HUES64 (cell line): ENCODE measurements around the gene ARHGEF7.

ENCODE experiments used
- H3K27ac ChIP-seq: 2 replicates; pipeline ENCODE4 v1.7.0; 2013; ENCODE audit warnings: low read depth, low read length, inconsistent platforms
- H3K27me3 ChIP-seq: 2 replicates; pipeline ENCODE4 v1.6.1; 2013; ENCODE audit warnings: mild to moderate bottlenecking, low read length; ENCODE audit not compliant: insufficient read depth
- H3K36me3 ChIP-seq: 2 replicates; pipeline ENCODE4 v1.6.1; 2013; ENCODE audit warnings: mild to moderate bottlenecking, low read length; ENCODE audit not compliant: insufficient read depth
- H3K4me1 ChIP-seq: 2 replicates; pipeline ENCODE4 v1.6.1; 2013; ENCODE audit warnings: mild to moderate bottlenecking, low read length, moderate library complexity; ENCODE audit not compliant: insufficient read depth
- H3K4me3 ChIP-seq: 2 replicates; pipeline ENCODE4 v1.5.1; 2013; ENCODE audit warnings: mild to moderate bottlenecking, low read length, moderate library complexity
- H3K9ac ChIP-seq: 2 replicates; pipeline ENCODE4 v1.6.1; 2013; ENCODE audit warnings: mild to moderate bottlenecking, low read depth, low read length
- H3K9me3 ChIP-seq: 2 replicates; pipeline ENCODE4 v1.6.1; 2013; ENCODE audit warnings: low read depth, low read length; ENCODE audit not compliant: insufficient read depth
- WGBS: fragments of 150-250, 120-280 bp; methylation state at CpG from one replicate; pipeline ENCODE4 v1.1.7; 2013; ENCODE audit warnings: missing lambda C conversion rate; 5-methylcytosine and 5-hydroxymethylcytosine counted together

Gene ARHGEF7

DNA sequence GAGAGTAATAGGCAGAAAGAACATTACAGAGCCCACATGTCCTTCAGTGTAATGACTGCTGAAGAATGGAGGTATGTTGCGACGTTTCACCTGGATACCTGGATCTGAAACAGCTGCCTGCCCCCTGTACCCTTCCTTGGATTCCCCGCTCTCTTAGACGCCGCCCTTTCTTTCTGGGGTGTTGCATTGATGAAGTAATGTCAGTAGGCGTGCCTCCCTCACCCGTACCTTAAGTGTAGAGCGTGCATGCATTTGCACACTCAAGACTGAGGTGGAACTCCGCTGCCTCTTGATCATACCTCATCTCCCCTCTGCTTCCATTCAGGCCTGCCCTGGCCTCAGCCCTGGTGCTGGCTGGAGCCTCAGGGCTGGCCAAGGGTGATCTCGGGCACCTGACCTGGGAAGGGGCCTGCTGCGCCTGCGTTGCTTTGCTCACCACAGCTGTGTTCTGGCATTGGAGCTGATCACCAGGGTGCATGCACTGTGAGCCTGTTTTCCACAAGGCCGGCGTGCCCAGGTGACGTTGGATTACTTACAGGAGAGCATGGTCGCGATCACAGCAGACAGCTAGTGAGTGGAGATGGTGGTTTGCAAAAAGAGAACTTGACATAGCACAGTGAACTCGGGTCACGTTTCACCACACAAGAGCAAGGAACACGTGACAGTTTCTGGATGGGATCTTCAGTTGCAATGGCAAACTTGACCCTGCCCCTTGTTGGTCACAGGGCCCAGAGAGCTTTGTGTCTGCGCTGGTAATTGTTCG lies 99.0 kb downstream of the ARHGEF7 start:
- H3K9ac ChIP-seq = no peak overlapping the region
- peak overlapping the region; percentile 1; the same call in 1 of the 2 replicates for H3K27ac ChIP-seq
- H3K4me3 ChIP-seq = no peak overlapping the region
- H3K4me1 ChIP-seq = peaks cover 79% of the 10 kb centered on the region
- 87% methylated on average over 22 of the region's 22 CpGs for WGBS
- H3K9me3 ChIP-seq = no peaks in the 10 kb centered on the region
- H3K27me3 ChIP-seq = no peaks in the 10 kb centered on the region
- H3K36me3 ChIP-seq = no peaks in the 10 kb centered on the region

DNA sequence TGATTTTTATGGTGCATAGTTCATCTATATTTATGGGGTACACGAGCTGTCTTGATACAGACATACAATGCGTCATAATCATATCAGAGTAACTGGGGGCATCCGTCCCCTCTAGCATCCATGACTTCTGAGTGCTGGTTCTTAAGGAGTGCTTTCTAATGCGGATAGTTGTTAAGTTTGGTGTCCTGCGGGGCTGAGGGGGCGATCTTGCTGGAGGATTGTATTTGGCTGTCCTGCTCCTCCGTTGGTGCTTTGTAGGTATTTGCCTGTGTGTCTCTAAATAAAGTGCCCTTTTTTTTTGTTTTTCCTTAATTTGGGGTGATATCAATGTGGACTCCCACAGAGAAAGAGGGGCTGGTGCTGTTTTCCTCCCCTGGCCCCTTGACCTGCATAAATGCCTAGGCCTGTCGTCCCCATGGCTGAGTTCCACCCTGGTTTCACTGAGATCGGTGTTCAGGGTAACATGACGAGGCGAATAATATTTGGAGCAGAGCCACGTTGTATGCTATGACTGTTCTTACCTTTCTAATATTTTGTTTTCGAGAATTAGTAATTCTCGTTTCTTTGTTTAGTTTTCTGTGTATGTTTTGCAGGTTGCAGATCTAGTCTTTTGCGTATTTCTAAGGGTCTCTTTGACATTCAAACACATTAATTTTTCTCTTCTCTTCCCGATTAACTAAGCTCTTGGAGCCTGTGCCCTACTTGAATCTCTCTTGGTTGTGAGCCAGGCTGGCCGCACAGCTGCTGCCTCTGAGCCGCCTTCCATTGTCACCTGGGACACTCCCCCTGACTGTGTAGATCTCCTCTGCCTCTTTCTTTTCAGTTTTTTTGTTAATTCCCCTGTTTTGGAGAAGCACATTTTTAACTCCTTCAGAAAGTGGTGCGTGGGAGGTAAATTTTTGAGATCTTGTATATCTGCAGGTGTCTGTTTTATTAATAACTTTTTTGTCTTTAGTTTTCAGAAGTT lies 100.3 kb downstream of the ARHGEF7 start:
- Histone ChIP-seq H3K36me3 (no peaks in the 10 kb centered on the region; the same call in 1 of the 2 replicates), H3K4me1 (peaks cover 68% of the 10 kb centered on the region), H3K9me3 (no peaks in the 10 kb centered on the region), H3K27ac (peak overlapping the region; percentile 86), H3K4me3 (peak overlapping the region; percentile 17), H3K9ac (peak overlapping the region; percentile 40), H3K27me3 (no peaks in the 10 kb centered on the region)
- WGBS = 45% methylated on average over 19 of the region's 19 CpGs

DNA sequence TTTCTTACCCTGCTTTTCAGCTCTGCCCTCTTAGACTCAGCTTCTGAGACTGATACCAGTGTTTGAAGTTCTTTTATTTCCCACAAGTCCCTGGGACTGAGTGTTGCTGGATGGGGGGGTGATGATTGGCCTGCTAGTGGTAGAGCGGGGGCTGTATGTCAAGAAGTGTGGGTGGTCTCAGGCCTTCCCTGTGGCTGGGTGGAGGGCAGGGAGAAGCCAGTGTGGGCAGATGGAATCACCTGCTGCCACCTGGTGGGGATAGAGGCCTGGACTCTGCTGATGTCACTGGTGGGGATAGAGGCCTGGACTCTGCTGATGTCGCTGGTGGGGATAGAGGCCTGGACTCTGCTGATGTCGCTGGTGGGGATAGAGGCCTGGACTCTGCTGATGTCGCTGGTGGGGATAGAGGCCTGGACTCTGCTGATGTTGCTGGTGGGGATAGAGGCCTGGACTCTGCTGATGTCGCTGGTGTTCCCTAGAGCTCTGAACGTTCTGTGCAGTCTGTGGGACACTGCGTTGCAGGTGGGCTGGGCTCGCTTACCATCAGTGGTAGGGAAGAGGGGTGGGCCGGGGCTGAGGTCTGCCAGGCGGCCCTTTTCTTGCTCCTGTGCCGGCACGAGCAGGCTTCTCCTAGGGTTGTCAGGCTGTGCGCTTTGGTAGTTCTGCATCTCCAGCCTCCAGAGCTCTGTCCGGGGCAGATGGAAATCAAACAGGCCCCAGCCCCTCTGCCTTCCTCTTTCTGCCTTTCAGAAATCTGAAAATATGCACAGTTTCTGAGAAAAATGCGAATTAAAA lies 101.3 kb downstream of the ARHGEF7 start:
- peaks cover 58% of the 10 kb centered on the region for H3K4me1 ChIP-seq

DNA sequence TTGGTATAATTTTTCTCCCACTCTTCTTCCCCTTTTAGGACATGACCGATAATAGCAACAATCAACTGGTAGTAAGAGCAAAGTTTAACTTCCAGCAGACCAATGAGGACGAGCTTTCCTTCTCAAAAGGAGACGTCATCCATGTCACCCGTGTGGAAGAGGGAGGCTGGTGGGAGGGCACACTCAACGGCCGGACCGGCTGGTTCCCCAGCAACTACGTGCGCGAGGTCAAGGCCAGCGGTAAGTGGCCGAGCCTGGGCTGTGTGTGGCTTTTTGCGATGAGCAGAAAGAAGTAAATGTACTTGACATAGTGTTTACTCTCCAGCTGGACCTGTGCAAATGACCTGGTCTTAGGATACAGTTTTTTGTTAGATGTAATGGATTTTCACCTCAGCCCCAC lies 102.5 kb downstream of the ARHGEF7 start:
- Histone ChIP-seq H3K4me1 (peaks cover 46% of the 10 kb centered on the region), H3K4me3 (no peak overlapping the region), H3K36me3 (peaks cover 2% of the 10 kb centered on the region; the same call in 1 of the 2 replicates), H3K27me3 (no peaks in the 10 kb centered on the region), H3K9ac (no peak overlapping the region), H3K27ac (no peak overlapping the region), H3K9me3 (no peaks in the 10 kb centered on the region)
- WGBS = 92% methylated on average over 13 of the region's 13 CpGs

More for the DNA sequence above, 101.3 kb downstream of the ARHGEF7 start:
- Histone ChIP-seq H3K9me3 (no peaks in the 10 kb centered on the region), H3K9ac (no peak overlapping the region), H3K27ac (0 out of 2 replicates have a peak overlapping the region, but pooled peaks have one; percentile 3), H3K4me3 (no peak overlapping the region), H3K36me3 (peaks cover 2% of the 10 kb centered on the region; the same call in 1 of the 2 replicates), H3K27me3 (no peaks in the 10 kb centered on the region)
- WGBS = 82% methylated on average over 15 of the region's 15 CpGs

DNA sequence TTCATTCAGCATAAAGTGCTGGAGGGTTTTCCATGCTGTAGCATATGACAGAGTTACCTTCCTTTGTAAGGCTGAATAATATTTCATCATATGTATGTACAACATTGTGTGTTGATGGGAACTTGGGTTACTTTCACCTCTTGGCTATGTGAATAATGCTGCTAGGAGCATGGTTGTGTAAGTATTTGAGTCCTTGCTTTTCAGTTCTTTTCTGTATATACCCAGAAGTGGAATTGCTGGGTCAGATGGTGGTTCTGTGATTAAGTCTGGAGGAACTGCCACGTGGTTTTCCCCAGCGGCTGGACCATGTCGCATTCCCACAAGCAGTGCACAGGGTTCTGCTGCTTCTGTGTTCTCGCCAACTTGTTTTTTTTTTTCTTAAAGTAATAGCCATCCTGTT lies 104.2 kb downstream of the ARHGEF7 start:
- Histone ChIP-seq H3K9me3 (no peaks in the 10 kb centered on the region), H3K9ac (no peak overlapping the region), H3K4me3 (no peak overlapping the region), H3K27ac (no peak overlapping the region; the same call in 1 of the 2 replicates), H3K4me1 (peaks cover 30% of the 10 kb centered on the region), H3K36me3 (peaks cover 2% of the 10 kb centered on the region; the same call in 1 of the 2 replicates), H3K27me3 (no peaks in the 10 kb centered on the region)
- WGBS = 89% methylated on average over 4 of the region's 4 CpGs

DNA sequence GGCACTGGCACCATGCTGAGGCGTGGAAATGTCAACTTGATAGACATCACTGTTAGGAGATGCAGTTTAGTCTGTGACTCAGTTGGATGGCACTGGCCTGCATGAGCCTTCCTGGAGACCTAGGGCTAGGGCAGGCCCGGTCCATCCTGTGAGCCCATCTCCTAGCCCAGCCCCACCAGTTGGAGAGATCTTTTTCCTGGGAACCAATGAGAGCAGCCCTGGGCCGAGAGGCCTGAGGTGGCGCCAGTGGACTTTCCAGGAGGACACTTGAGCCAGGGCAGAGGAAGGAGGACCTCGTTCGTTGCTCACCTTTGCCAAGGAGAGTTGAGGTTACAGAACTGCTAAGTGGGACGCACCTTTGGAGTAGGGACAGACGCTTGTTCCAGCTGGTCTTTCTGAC lies 104.8 kb downstream of the ARHGEF7 start:
- Histone ChIP-seq H3K9ac (no peak overlapping the region), H3K27ac (no peak overlapping the region), H3K9me3 (no peaks in the 10 kb centered on the region), H3K27me3 (no peaks in the 10 kb centered on the region), H3K4me3 (no peak overlapping the region), H3K36me3 (peaks cover 2% of the 10 kb centered on the region; the same call in 1 of the 2 replicates), H3K4me1 (peaks cover 23% of the 10 kb centered on the region)
- 90% methylated on average over 8 of the region's 8 CpGs for WGBS

DNA sequence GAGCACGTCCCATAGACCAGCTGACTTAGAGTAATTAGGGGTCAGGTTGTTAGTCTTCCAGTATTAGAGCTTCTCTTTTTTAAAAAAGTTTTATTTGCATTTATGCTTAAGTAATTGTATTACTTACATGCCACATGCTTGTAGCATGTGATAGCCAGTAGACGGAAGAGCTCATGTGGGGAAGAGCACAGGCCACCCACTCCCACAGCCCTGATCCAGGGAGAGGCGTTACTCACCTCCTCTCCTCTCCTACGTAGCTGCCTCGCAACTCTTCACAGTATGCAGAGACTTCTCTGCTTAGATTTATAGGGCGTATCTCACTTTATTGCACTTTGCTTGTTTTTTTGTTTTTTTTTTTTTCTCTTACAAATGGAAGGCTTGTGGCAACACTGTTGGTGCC lies 110.1 kb downstream of the ARHGEF7 start:
- no peaks in the 10 kb centered on the region for H3K27me3 ChIP-seq

DNA sequence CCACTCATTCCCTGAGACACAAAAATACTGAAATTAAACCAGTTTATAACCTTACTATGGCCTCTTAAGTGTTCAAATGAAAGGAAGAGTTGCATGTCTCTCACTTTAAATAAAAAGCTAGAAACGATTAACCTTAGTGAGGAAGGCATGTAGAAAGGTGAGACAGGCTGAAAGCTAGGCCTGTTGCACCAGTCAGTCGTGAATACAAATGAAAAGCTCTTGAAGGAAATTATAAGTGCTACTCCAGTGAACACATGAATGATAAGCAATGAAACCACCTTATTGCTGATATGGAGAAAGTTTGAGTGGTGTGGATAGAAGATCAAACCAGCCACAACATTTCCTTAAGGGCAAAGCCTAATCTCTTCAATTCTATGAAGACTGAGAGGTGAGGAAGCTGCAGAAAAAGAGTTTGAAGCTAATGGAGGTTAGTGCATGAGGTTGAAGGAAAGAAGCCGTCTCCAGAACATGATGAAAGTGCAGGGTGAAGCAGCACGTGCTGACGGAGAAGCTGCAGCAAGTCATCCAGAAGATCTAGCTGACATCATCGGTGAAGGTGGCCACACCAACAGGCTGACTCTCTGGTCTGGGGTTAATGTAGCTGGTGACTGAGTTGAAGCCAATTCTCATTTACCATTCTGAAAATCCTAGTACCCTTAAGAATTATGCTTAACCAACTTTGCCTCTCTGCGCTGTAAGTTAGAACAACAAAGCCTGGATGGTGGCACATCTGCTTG lies 110.9 kb downstream of the ARHGEF7 start:
- H3K4me3 ChIP-seq = no peak overlapping the region
- H3K36me3 ChIP-seq = no peaks in the 10 kb centered on the region; the same call in 1 of the 2 replicates
- H3K27me3 ChIP-seq = no peaks in the 10 kb centered on the region
- H3K4me1 ChIP-seq = peaks cover 11% of the 10 kb centered on the region; the same call in 1 of the 2 replicates
- H3K9me3 ChIP-seq = no peaks in the 10 kb centered on the region
- H3K9ac ChIP-seq = no peak overlapping the region
- 96% methylated on average over 7 of the region's 7 CpGs for WGBS
- no peak overlapping the region for H3K27ac ChIP-seq

More for the DNA sequence above, 110.1 kb downstream of the ARHGEF7 start:
- Histone ChIP-seq H3K36me3 (peaks cover 2% of the 10 kb centered on the region; the same call in 1 of the 2 replicates), H3K4me1 (peaks cover 11% of the 10 kb centered on the region; the same call in 1 of the 2 replicates), H3K9me3 (no peaks in the 10 kb centered on the region), H3K9ac (no peak overlapping the region), H3K27ac (no peak overlapping the region), H3K4me3 (no peak overlapping the region)
- 94% methylated on average over 6 of the region's 6 CpGs for WGBS

DNA sequence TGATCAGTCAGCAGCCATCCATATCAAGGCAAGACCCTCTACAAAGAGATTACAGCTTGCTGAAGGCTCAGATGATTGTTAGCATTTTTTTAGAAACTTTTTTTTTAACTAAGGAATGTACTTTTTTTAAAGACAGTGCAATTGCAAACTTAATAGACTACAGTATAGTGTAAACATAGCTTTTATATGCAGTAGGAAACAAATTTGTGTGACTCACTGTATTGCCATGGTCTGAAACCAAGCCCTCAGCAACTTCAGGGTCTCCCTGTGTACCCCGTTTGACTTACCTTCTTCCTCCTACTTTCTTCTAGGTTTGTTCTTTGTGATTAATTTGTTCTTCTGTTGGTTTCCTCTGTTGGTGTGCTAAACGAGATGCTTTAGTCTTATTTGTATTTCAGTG lies 112.3 kb downstream of the ARHGEF7 start:
- Histone ChIP-seq H3K27ac (no peak overlapping the region), H3K27me3 (no peaks in the 10 kb centered on the region), H3K9me3 (no peaks in the 10 kb centered on the region), H3K4me3 (no peak overlapping the region), H3K9ac (no peak overlapping the region), H3K4me1 (peaks cover 11% of the 10 kb centered on the region; the same call in 1 of the 2 replicates), H3K36me3 (no peaks in the 10 kb centered on the region; the same call in 1 of the 2 replicates)
- 92% methylated on average over 2 of the region's 2 CpGs for WGBS
